GM19455 (cell line): ENCODE data around the gene RHPN2.
"Not testable (repeated sequence)": the region's sequence is repeated elsewhere in the genome, so short reads cannot be mapped to it uniquely, and the experiment has no call there.

Experiments
- ATAC-seq: cut with Tn5 transposase; IDR thresholded peaks from one replicate; pipeline ENCODE4 v1.9.1; 2021; ENCODE audit not compliant: unreplicated experiment

RHPN2 gene

DNA sequence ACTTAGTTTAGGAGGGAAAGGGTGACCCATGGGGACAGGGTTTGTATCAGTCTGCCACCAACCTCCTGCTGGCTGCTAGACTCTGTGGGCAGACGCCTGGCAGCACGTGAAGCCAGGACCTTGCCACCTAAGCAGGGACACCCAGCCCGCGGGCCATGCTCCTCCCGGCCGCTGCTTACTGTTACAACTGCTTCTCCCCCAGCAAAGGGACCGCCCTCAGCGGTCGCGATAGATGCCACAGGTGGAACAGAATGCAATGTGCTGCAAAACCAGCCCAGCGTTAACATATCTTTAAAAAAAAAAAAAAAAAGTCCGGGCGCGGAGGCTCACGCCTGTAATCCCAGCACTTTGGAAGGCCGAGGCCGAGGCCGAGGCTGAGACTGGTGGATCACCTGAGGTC, 1.9 kb upstream of the RHPN2 start:
- ATAC-seq = no peak

DNA sequence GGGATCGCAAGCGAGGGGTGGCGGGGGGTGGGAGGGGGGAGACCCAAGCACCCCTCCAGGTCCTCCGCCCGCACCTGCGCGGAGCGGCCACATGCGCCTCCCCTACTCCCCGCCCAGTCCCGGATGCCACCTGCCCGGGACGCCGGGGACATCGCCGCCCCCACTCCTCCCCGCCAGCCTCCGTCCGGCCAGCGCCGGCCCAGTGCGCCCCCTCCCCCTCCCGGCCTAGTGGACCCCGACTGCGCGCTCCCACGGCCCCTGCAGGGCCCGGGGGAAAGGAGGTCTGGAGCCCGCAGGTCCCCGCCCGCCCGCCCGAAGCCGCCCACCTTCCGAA, 263 bp downstream of the RHPN2 start:
- ATAC-seq = peak; percentile 42

DNA sequence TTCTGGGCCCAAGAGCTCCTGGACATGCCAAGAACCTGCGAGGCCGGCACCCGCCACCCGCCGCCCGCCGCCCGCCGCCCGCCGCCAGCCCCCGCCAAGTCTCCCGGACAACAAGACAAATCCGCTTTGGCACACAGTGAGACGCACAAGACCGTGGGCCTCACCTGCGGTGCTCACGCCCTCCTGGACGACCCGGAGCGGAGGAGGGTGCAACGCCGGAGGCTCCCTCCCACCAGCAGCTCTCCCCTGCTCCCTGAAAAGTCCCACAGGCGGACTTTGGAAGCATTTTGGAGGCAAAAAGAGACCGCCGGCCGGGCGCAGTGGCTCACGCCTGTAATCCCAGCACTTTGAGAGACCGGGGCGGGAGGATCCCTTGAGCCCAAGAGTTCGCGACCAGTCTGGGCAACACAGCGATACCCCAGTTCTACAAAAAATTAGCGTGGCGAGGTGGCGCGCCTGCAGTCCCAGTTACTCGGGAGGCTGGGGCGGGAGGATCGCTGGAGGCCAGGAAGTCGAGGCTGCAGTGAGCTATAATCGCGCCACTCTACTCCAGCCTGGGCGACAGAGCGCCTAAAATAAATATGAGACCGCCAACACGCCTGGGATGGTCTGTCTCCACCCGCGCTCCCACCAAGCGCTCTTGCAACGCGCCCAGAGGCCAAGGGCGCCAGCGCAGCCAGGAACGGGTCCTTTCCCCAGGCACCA, 783 bp downstream of the RHPN2 start:
- ATAC-seq = no peak

DNA sequence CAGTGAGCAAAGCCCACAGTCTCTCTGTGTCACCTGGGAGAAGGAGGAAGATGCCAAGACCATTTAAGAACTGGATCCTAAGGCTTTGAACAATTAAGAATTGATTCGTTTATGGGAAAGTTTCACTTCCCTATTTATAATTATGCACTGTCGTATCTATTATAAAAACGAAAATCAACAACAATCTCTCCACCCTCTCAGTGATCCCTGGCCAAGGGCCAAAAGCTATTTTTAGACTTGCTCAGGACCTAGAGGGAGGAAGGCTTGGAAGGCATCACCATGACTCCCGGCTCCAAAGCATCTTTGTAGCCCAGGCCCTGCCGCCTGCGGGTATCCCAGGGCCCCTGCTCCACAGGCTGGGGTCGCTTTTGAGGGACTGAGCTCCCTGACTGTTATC, 1.3 kb downstream of the RHPN2 start:
- ATAC-seq = no peak

DNA sequence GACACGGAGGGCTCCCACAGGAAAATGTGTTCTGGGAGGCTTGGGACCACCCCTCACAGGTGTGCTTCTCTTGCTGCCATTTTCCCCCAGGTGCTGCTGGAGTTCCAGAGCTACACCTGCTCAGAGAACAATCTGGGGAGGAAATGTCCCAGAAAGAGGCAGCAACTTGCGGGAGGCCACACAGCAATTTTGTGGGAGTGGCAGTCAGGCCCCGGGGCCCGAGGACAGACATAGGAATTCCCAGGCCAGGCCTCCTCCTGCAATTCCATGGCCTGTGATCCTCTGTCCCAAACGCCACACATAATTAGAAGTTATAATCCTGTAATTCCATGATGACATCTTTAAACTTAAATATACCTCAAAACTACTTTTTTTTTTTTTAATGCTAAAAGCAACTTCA, 1.8 kb downstream of the RHPN2 start:
- no peak for ATAC-seq

DNA sequence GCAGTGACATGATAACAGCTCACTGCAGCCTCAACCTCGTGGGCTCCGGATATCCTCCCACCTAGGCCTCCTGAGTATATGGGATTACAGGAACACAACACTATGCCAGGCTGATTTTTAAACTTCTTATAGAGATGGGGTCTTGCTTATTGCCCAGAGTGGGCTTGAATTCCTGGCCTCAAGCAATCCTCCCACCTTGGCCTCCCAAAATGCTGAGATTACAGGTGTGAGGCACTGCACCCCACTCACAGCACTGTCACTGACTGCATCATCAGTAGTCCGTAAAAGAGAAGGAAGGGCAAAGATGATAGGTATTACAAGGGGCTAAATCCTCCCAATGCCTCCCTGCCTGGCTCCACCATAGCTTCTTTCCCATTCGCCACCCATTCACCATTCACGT, 4.1 kb downstream of the RHPN2 start:
- no peak for ATAC-seq

DNA sequence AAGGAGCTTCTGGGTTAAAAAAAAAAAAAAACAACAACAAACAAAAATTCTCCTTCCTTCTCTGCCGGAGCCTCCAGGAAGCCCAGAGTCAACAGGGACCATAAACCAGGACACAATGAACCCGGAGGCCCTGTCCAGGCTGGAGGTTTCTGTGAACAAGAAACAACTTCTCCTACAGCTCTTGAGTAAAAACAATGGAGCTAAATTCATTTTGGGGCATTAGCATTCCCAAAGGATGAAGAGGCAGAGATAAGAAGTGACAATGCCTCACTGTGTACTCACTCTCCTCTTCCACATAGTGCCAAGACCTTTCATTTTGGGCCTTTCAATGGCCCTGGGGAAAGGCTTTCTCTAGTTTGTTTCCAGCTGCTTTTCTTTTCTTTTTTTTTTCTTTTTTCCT, 9.0 kb downstream of the RHPN2 start:
- ATAC-seq = no peak

DNA sequence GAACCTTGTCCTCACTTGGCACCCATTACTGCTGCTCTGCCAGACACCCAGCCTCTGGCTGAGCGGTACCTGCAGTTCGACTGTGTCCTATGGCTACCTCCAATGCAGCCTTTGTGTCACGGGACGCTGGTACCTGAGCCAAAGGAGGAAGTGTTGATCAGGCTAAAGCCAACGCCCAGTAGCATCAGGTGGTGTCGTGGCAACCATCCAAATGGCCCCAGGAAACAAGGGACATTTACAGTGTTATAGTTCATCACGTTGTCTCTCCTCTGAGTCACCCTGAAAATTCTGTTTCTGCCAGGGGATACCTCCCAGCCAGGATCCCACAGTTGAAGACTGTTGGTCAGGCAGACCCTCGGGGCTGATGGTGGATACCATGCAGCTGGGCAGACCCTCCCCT, 10.1 kb downstream of the RHPN2 start:
- no peak for ATAC-seq

DNA sequence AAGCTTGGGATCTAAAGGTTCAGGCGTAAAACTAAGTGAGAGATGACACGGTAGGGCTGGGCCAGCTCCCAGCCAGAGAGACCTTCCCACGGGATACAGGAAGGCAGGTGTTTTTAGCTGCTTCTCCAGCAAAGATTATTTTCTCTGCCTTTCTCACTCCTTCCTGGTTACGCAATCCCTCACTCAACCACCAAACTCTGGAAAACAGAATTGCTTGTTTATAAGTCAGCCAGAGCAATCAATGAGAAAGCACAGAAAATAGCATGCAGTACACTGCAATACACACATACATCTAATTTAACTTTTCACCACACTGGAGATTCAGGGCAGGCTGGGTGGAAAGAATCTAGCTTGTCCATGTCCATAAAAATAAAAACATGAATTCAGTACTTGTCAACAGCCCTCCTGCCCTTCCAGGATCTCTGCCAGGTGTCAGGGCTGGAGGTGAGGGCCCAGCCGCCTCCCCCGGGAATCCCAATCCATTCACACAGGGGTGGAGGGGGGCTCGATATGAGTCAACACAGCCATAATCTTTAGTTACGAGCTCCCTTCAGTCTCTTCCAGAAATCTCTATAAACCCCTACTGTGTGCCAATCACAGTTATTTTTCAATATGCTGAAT, 12.2 kb downstream of the RHPN2 start:
- ATAC-seq = no peak

DNA sequence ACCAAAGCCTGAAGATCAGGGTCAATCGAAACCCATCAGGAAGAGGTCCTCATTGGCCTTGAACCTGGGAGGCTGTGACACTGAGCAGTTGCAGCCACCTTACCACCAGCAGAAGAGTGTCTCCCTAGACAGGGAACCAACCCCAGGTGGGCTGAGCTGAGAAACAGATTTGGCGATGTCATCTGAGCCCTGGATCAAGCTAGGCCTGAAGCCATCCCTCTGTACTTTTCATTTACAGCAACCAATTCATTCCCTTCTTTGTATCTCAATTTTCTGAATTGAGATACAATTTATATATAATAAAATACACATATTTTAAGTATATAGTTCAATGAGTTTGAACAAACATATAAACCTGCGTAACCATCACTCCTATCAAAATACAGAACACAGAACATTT, 14.6 kb downstream of the RHPN2 start:
- ATAC-seq = no peak

DNA sequence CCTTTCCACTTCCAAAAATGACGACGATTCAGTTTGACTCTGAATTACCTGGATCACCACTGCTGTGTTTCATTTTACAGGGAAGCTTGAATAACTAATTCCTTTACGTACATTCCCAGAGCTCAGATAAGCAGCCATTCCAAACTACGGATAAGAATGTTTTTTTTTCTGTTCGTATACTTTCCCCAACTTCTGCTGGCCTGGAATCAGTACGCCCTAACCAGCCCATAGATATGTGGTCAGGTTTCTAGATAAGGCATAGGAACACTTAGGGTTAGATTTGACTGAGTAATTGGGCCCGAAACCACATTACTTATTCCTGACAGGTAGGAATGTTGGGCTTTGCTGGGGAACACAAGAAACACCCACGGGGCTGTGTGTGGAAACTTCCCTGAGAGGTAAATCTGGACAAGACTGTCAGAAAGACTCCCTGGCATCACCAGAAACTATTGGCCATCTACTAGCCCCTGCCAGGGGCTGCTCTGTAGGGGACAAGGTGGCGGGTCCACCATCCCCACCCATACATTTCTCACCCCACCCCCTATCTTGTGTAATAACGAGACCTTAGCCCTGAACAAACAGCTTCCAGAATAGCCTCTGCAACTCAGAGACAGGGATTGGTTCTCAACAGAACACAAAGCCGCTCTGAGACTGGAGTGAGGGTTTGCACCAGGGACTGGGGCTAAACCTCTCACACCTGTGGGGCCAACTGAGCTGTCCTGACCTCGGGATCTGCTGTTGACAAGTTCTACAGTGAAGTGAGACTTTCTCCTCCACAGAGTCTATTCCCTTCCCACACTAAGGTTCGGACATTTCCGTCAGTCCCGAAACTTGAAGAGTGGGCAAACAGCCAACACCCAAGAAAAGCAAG, 15.6 kb downstream of the RHPN2 start:
- ATAC-seq = no peak

DNA sequence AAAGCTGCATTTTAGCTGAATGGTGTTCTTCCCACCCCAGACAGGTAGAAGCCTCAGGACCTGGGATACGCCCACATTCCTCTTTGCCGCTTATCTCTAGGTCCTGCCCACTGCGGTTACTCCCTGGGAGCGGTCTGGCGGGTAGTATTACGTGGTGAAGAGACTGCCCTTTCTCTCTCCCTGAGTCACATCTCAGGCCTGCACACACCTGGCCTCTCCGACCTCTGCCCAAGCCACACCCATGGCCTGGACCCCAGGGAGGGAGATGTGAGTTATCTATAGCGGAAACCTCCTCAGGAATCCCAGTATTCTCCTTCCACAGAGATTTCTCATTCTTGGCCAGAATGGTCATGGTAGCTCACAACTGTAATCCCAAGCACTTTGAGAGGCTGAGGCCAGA, 17.3 kb downstream of the RHPN2 start:
- ATAC-seq = no peak

DNA sequence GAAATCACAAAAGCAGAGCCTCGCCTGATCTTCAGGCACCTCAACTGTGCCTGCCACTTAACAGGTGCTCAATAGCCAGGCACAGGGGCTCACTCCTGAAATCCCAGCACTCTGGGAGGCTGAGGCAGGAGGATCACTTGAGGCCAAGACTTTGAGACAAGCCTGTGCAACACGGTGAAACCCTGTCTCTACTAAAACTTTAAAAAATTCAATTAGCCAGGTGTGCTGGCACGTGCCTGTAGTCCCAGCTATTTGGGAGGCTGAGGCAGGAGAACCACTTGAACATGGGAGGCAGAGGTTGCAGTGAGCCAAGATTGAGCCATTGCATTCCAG, 22.9 kb downstream of the RHPN2 start:
- not testable (repeated sequence) for ATAC-seq

DNA sequence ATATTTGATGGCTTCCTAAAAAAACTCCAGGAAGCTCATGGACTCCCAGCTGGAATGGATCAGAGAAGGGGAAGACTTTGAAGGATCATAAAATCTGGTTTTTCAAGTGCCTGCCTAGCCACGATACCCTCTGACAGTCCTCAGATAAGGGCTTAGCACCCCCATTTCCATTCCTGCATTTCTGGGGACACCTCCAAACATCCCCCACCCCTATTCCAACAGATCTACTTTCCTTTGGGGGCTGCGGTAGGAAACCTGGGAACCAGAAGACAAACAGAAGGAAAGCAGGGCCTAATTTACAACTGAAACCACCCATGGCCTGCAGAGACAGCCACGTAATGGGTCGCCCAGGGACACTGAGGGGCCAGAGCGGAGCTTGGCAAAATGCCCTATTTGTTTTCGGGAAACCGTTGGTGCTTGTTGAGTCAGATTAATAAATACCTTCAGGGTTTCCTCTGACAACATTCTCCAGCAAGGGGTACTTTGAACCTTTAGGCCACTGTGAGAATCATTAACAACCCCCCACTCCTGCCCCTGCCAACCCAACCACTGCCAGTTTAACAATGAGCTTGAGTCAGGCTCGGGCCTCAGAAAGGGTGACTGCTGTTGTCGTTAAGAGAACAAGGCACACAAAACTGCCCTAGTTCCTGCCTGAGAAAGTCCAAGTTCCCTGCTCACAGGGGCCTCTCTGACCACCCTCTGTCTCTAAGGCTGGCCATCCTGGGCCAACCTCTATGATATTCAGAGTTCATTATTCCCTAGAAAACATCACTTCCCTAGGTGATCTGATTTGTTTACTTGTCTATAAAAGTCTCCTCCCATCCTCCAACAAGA, 23.5 kb downstream of the RHPN2 start:
- ATAC-seq = no peak

DNA sequence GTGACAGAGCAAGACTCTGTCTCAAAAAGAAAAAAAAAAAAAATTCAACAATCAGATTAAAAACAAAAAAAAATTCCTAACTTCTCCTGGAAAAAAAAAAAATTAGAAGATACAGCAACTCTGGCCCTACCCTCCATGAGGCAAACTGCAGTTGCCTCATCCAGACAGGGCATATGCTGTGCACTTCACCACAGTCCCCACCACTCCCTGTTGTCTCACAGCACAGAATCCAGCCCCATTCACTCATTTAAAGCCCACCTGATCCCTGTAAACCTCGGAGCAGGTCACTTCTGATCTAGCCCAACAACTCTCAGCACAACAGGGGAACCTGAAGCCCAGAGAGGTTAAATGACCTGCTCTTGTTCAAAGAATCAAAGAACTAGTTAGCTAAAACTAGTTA, 24.9 kb downstream of the RHPN2 start:
- no peak for ATAC-seq

DNA sequence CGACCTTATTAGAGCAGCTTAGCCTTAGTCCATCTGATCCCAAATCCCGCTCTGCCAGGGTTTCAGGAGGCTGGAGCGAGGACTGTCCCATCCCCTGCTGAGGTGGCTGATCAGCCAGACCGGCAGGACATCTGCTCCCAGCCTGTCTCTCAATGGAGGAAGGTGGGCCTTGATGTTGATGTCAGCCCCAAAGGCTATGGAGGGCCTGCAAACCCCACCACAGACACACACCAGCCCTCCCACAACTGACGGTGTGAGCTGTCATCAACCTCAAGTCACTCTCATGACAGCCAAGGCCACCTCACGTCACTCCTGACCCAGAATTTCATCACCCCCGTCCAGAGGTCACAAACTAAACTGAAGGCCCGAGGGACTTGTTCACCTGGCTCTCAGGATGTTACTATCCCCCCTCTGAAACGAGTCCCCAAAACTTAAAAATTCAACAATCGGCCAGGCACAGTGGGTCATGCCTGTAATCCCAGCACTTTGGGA, 25.5 kb downstream of the RHPN2 start:
- no peak for ATAC-seq

DNA sequence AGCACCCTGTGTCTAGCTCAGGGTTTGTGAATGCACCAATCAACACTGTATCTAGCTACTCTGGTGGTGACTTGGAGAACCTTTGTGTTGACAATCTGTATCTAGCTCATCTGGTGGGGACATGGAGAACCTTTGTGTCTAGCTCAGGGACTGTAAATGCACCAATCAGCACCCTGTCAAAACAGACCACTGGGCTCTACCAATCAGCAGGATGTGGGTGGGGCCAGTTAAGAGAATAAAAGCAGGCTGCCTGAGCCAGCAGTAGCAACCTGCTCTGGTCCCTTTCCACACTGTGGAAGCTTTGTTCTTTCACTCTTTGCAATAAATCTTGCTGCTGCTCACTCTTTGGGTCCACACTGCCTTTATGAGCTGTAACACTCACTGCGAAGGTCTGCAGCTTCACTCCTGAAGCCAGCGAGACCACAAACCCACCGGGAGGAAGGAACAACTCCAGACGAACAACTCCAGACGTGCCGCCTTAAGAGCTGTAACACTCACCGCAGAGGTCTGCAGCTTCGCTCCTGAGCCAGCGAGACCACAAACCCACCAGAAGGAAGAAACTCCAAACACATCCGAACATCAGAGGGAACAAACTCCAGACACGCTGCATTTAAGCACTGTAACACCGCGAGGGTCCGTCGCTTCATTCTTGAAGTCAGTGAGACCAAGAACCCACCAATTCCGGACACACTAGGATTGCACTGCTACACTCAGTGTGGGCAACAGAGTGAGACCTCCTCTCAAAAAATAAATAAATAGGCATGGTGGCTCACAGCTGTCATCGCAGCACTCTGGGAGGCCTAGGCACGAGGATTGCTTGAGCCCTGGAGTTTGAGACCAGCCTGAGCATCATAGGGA, 27.3 kb downstream of the RHPN2 start:
- ATAC-seq = not testable (repeated sequence)

DNA sequence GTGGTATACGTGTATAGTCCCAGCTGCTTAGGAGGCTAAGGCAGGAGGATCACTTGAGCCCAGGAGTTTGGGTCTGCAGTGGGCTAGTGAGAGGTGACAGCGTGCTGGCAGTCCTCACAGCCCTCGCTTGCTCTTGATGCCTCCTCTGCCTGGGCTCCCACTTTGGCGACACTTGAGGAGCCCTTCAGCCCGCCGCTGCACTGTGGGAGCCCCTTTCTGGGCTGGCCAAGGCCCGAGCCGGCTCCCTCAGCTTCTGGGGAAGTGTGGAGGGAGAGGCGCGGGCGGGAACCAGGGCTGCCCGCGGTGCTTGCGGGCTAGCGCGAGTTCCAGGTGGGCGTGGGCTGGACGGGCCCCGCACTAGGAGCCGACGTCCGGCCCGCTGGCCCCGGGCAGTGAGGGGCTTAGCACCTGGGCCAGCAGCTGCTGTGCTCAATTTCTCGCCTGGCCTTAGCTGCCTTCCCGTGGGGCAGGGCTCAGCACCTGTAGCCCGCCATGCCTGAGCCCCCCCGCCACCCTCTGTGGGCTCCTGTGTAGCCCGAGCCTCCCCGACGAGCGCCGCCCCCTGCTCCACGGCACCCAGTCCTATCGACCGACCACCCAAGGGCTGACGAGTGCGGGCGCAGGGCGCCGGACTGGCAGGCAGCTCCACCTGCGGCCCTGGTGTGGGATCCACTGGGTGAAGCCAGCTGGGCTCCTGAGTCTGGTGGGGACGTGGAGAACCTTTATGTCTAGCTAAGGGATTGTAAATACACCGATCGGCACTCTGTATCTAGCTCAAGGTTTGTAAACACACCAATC, 28.1 kb downstream of the RHPN2 start:
- ATAC-seq = not testable (repeated sequence)

DNA sequence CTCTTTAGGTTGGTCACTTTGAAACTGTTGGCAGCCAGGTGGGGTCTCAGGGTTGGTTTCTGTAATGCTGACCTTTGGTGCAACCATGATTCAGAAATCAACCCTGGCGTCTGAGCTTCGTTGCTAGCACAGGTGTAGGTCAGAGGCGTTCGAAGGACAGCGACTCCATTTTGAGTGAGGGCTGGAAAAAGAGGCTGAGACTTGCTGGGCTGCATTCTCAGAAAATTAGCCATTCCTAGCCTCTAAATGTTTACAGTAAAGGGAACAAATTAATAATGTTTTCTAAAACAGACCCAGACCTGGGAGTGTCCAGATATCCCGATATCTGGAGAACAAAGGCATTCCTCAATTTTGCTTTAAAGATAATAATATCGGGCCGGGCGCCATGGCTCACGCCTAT, 29.2 kb downstream of the RHPN2 start:
- no peak for ATAC-seq
